ENCODE results near the gene SPTB.

GRCh38 chr14:64727551-64728071 lies 152.1 kb downstream of the SPTB start:
- TF ChIP-seq CTCF (IDR thresholded peaks at IDR 0.05; ENCODE audit: low read depth, low read length) (no peak), MAX (IDR thresholded peaks at IDR 0.05; ENCODE audit: low read depth, low read length) (no peak), POLR2A (IDR thresholded peaks at IDR 0.05; ENCODE audit: extremely low read depth, insufficient read length) (no peak), MYC (IDR thresholded peaks at IDR 0.05; ENCODE audit: low read depth, low read length) (no peak)
